ENCODE measurements around the gene DCAF15.

GRCh38 chr19:13977803-13978202 is 25.5 kb downstream of the DCAF15 start:
- TF ChIP-seq USF1 (IDR thresholded peaks at IDR 0.05; ENCODE audit: borderline replicate concordance, low read depth): no peak
- no peak for TF ChIP-seq POLR2AphosphoS5 (IDR thresholded peaks at IDR 0.05; ENCODE audit: low read depth, low read length)
- no peak for TF ChIP-seq MAX (IDR thresholded peaks at IDR 0.05; ENCODE audit: low read depth)
- no peak for TF ChIP-seq CTCF (IDR thresholded peaks at IDR 0.05)
- no peak for TF ChIP-seq FOXM1 (IDR thresholded peaks at IDR 0.05; ENCODE audit: low read depth)

Data from SK-N-SH (cell line).